ENCODE data around the gene DDAH1. TPM values are rescaled to one million over a fixed set of nuclear protein-coding genes. Genes with fewer than 3 reads are reported as not detected.

The DDAH1 gene
- total and polyA plus RNA-seq, 2 experiments from 2014 or later: 9.1 to 15.5 TPM

DNA sequence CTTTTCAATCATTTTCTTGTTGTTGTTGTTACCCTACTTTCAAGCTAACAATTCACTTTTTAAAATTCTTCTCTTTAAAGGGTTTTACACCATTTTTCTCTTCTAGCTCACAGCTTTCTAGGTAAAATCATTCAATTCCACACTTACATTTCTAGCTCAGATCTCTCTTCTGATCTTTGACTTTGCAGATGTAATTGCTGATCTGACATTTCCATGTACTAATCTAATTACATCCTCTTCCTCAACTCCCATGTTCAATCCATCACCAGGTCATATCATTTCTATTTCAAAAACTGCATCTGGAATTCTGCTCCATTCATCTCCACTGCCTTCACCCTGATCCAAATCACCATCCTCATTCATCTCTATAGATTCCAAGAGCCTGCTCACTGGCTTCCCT lies 191.6 kb downstream of the DDAH1 start:
- H3K4me1 ChIP-seq (ENCODE audit: low read depth): peaks cover 5% of the 10 kb centered on the region
- H3K36me3 ChIP-seq: peaks cover 21% of the 10 kb centered on the region
- no peak overlapping the region for H3K4me3 ChIP-seq
- no peaks in the 10 kb centered on the region for H3K27me3 ChIP-seq
- no peak for DNase-seq (ENCODE audit: low read depth in 1 of 2, low spot score in 1 of 2)
- no peak overlapping the region for H3K27ac ChIP-seq
- no peaks in the 10 kb centered on the region for H3K9me3 ChIP-seq (ENCODE audit: low read depth)
- TF ChIP-seq, protein P1, sequence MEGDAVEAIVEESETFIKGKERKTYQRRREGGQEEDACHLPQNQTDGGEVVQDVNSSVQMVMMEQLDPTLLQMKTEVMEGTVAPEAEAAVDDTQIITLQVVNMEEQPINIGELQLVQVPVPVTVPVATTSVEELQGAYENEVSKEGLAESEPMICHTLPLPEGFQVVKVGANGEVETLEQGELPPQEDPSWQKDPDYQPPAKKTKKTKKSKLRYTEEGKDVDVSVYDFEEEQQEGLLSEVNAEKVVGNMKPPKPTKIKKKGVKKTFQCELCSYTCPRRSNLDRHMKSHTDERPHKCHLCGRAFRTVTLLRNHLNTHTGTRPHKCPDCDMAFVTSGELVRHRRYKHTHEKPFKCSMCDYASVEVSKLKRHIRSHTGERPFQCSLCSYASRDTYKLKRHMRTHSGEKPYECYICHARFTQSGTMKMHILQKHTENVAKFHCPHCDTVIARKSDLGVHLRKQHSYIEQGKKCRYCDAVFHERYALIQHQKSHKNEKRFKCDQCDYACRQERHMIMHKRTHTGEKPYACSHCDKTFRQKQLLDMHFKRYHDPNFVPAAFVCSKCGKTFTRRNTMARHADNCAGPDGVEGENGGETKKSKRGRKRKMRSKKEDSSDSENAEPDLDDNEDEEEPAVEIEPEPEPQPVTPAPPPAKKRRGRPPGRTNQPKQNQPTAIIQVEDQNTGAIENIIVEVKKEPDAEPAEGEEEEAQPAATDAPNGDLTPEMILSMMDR (IDR thresholded peaks at IDR 0.05; ENCODE audit: low read depth, low read length): no peak

DNA sequence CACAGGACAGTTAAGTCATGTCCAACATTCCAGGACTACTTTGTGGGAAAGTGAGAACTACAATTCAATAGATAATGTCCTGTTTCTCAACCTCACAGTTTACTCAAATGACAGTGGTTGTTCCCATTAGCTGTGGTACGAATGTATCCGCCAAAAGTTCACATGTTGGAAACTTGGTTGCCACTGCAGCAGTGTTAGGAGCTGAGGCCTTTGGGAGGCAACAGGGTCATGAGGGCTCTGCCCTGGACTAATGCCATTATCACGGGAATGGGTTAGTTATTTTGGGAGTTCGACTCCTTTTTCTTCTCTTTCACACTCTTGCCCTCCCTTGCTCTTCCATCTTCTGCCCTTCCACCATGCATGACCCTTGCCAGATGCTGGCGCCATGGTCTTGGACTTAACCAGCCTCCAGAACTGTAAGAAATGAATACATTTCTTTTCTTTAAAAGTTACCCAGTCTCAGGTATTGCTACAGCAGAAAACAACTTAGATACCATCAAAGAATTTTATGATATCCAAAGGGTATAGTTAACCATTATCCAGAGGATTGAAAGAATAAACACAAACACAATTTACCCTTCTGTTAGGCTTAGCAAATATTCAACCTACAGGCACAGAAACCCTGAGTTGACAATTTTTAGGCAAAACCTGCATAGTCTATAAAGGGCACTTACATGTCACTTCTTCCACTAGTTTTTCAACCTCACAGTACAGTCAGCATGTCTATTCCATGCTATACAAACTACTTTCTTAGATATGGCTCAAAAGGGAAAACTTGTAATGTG lies 196.0 kb downstream of the DDAH1 start:
- DNase-seq (ENCODE audit: low read depth in 1 of 2, low spot score in 1 of 2): no peak
- Histone ChIP-seq H3K27ac (no peak overlapping the region), H3K4me1 (ENCODE audit: low read depth) (no peaks in the 10 kb centered on the region), H3K36me3 (peaks cover 39% of the 10 kb centered on the region), H3K27me3 (no peaks in the 10 kb centered on the region), H3K9me3 (ENCODE audit: low read depth) (no peaks in the 10 kb centered on the region), H3K4me3 (no peak overlapping the region)
- TF ChIP-seq, protein P1 (IDR thresholded peaks at IDR 0.05; ENCODE audit: low read depth, low read length): no peak

Other genes with a start within 250 kb of the DDAH1 start
- gene C1orf52, start 205.5 kb downstream of the DDAH1 start, total RNA-seq: 63.4 and 71.6 TPM in 2 replicates
- gene C1orf52, start 205.5 kb downstream of the DDAH1 start, polyA plus RNA-seq: 82.1 and 91.4 TPM in 2 replicates
- gene BCL10, start 188.5 kb downstream of the DDAH1 start, total RNA-seq: 11.7 and 12.8 TPM in 2 replicates
- gene BCL10, start 188.5 kb downstream of the DDAH1 start, polyA plus RNA-seq: 11.7 and 18.9 TPM in 2 replicates
- gene CCN1, start 115.6 kb upstream of the DDAH1 start, total RNA-seq: 23.3 and 31.2 TPM in 2 replicates
- 82.5 and 93.0 TPM in 2 replicates for gene CCN1, start 115.6 kb upstream of the DDAH1 start, polyA plus RNA-seq
- gene ZNHIT6, start 243.3 kb upstream of the DDAH1 start, total RNA-seq: 7.2 and 11.1 TPM in 2 replicates
- 17.4 and 21.0 TPM in 2 replicates for gene ZNHIT6, start 243.3 kb upstream of the DDAH1 start, polyA plus RNA-seq

Data from cardiac muscle cell (in vitro differentiated cells and primary cell).